Measurements from ENCODE around the gene SEMA4D.

GRCh38 chr9:89445801-89446251, 52.1 kb downstream of the SEMA4D start:
- TF ChIP-seq CTCF (IDR thresholded peaks at IDR 0.05 in 8 of 11, conservative IDR thresholded peaks at IDR 0.05 in 3 of 11) (no peak), POLR2A (IDR thresholded peaks at IDR 0.05) (no peak), POLR2AphosphoS5 (IDR thresholded peaks at IDR 0.05) (no peak)

Measured in spleen (tissue), 7 donors.